Activated CD4-positive, alpha-beta memory T cell treated with anti-CD3 and anti-CD28 coated beads, Interleukin-2, amount 10 ng/mL, durations not matched to agents 7 days and 5 days (primary cell): ENCODE data around the gene GPR146. TPM values are rescaled to one million over a fixed set of nuclear protein-coding genes. Genes with fewer than 3 reads are reported as not detected.

Experiments used
- total RNA-seq, 2 experiments: library from RNA; stranded (reverse); gene quantifications; one replicate each; pipeline ENCODE4 v1.2.3, GENCODE V29; 2021

Gene GPR146
- total RNA-seq, 2 experiments from 2014 or later = 10.0 to 10.1 TPM

Other genes starting within 250 kb of the GPR146 start
- 10 to 100 TPM; 65.7 to 72.8 TPM for gene SUN1, start 212.1 kb upstream of the GPR146 start, total RNA-seq
- 10 to 100 TPM; 32.6 to 38.2 TPM for gene GET4, start 168.0 kb upstream of the GPR146 start, total RNA-seq
- gene ADAP1, start 89.9 kb upstream of the GPR146 start, total RNA-seq = 10 to 100 TPM; 11.1 to 13.0 TPM
- gene COX19, start 69.0 kb upstream of the GPR146 start, total RNA-seq = 10 to 100 TPM; 17.4 to 18.2 TPM
- gene CYP2W1, start 61.4 kb upstream of the GPR146 start, total RNA-seq = not detected
- under 1 TPM in 1 of 2 experiments, not detected in 1; 0.15 TPM for gene GPER1, start 43.6 kb downstream of the GPR146 start, total RNA-seq
- 10 to 100 TPM; 29.4 to 34.6 TPM for gene ZFAND2A, start 115.7 kb downstream of the GPR146 start, total RNA-seq
- not detected for gene UNCX, start 188.3 kb downstream of the GPR146 start, total RNA-seq